HG03442 (cell line): ENCODE results near the gene CDH13.

ENCODE experiments used
- ATAC-seq: cut with Tn5 transposase; IDR thresholded peaks from one replicate; pipeline ENCODE4 v1.9.1; 2021; ENCODE audit warnings: mild to moderate bottlenecking, moderate library complexity; ENCODE audit not compliant: unreplicated experiment

Gene CDH13

DNA sequence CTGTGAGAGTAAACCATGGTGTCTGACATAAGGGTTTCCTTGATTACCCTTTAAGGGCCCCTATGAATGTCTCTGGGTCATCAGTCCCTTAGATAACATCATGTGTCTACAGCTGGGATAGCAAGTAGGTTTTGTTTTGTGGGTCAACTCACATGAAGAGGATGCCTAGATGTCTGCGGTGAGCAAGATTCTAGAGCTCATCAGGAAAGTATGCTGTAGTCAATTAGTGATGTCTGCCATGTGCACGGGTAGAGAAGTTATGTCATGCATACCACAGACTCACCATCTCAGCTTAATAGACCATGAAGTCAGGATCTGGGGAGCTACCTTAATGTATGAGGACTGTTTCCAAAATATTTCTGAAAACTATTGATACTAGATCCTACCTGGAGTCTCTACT is 57.5 kb downstream of the CDH13 start:
- ATAC-seq = no peak

DNA sequence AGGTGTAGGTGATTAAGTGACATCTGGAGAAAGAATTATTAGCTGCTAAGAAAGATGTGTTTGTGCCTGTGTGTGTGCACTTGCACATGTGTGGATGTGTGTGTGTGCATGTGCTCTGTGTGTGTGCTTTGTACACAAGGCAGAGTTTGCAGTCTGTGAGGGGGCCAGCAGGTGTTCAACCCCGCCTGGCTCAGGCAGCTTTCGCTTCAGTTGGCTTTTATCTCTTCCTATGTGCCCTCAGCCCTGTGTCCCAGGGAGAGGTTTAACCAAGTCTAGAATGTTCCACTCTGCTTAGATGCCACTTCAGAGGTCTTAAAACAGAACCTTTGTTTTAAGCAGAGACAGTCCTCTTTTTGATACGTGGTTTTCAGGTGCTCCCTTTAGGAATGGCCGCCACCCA is 58.8 kb downstream of the CDH13 start:
- ATAC-seq = no peak

GRCh38 chr16:82694239-82694874 is 67.6 kb downstream of the CDH13 start:
- no peak for ATAC-seq

DNA sequence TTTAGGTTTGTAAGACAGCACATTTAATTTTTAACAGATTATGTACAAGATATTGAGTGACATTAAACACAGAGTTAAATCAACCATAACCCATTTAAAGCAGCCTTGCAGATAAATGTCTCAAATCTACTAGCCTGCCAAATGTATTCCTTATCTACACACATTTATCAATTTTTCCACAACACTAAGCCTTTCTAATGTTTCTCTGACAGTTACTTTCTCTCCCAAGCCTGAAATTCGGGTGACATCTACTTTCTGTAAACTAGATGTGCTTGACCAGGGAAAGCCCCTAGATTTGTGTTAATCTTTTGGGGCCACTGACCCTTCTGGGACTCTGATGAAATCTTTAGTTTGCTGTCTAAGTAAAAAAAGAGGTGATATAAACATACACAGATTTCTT is 69.0 kb downstream of the CDH13 start:
- ATAC-seq = no peak

DNA sequence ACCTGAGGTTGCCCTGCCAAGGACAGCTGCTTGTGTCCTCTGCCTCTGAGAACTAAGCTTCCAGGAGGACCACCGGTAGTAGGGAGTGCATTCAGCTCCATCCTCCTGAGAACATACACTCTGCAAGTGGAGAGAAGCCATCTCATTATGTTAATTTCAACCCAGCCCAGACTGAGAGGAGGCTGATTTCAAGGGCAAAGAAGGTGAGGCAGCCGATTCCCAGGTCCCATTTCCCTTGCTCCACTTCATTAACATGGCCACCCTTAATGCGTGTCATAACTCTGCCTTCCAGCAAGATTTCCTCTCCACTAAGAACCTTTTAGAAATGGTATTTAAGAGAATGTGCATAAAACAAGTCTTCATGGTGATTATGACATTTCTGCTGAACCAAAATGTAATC is 72.5 kb downstream of the CDH13 start:
- no peak for ATAC-seq

DNA sequence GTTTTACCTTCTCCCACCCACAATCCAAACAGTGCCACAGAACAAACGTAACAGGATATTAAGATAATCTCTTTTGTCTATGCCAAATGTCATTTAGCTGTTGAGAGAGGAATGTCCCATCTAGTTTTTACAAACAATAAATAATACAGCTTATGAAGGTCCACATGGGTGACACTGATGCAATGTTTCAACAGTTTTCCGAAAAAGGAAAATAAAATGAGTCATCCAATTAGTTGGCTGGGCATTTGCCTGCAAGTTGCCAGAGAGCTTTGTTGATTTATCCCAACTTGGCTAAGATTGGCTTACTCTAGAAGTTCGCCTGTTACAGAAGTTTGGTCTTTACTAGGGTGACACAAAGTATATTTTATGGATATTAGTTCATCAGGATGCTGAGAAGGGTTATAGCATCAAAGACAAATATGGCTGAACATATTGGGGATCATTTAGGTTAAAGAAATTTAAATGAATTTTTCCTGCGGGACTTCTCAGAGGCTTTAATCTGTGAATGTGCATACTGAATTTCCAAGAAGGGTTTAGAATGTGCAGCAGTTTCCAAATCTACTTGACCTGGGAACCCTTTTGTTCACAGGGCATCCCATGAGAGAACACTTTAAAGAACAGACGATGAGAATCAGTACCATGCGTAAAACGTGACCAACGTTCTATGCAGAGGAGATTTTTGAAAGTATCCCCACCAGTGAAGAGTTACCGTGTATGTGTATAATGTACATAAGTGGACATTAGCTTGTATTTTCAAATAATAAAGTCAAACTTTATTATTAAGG is 73.1 kb downstream of the CDH13 start:
- ATAC-seq = no peak

- no peak for ATAC-seq
These were observed 73.9 kb downstream of the CDH13 start for GRCh38 chr16:82700541-82701235.

DNA sequence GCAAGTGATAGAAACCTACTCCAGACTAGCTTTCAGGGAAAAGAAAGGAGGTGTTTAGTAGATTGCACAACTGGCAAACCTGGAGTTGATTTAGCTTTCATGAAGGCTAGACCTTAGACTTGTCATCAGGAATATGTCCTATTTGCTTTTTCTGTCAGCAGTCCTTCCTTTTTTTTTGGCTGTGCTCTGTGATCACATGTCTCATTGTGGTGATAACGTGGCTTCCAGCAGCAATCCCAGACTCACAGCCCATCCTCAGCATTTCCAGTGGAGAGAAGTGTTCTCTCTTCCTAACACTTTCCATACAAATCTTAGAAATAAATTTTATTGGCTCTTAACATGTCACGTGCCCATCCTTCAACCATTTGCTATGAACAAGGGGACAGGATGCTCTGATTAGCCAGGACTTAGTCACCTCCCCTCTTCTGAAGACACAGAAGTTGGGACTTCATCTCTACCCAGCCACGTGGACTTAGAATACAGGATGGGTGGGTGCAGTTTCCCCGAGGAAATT is 74.7 kb downstream of the CDH13 start:
- no peak for ATAC-seq

DNA sequence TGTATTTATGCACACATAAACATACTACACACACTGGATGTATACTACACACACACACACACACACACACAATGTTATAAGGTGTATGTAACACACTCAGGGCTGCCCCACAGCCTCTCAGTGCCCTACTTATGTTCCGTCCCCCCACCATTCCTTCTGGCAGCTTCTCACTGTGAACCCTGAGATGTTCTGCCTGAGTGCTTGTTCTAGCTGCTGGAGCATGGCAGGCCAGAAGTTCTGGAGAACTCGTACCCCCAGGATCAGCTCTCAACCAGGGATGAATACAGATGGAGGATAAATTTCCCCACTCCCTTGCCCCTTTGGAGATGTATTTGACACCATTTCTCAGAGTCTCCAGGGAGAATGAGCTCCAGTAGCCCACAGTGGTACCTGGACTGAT is 76.4 kb downstream of the CDH13 start:
- no peak for ATAC-seq

DNA sequence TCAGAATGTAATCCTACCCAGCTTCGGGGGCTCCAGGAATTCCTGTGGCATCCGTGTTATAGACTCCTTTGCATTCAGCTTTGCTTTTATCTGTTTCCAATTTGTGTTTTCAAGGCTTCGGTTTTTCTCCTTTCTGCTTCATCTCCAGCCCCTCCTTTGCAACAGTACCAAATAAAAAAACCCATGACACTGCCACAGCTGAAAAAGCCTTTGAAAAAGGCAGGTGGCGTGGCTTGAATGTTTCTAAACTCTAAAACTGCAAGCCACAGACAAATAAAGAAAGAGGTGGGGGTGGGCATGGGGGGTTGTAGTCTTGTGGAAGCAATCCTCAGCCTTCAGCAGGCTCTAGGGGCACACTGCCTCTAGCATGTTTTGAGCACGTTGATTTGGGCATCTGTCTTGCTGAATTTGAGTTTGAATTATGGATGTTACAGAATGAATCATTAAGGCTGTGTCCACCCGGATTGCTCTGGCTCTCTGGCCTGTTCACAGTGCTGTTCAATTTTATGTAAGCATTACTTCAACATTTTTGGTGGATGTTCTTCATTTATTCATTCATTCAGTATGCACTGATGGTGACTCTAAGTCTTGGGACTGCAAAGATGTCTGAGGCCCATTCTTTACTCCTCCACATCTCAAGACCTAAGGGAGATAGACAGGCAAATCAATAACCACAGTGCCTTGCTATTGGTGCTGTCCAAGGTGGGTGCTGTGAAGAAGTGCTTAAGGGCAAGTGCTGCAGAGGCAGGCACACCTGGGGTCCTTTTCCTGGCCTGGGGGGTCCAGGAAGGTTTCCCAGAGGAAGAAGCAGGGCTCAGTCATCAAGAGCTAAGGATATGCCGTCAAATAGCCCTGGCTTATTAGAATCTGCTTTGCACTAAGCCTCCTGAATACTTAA is 77.4 kb downstream of the CDH13 start:
- ATAC-seq = no peak

DNA sequence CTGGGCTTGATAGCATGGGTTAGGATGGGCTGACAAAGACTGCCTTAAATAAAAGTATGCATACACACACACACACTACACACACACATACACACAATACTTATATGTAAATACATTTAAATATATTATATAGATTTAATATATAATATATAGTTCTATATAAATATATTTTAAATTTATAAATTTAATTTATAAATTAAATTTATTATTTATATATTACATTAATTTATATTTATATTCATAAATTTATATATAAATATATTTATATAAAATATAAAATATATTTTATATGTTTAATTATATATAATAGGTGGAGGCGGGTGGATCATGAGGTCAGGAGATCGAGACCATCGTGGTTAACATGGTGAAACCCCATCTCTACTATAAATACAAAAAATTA is 83.2 kb downstream of the CDH13 start:
- ATAC-seq = no peak

DNA sequence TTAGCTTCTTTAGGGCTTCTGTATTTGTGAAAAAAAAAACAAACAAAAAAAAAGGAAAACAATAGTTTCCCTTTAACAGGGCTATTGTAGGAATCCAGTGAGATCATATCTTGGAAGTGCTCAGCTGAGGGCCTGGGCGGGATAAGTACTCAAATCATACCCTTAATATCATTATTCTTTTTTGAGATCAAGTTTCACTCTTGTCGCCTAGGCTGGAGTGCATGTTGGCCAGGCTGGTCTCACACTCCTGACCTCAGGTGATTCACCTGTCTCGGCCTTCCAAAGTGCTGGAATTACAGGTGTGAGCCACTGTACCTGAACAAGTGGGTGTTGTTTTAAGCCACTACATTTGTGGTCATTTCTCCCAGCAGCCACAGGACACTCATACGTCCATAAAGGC is 87.0 kb downstream of the CDH13 start:
- no peak for ATAC-seq

DNA sequence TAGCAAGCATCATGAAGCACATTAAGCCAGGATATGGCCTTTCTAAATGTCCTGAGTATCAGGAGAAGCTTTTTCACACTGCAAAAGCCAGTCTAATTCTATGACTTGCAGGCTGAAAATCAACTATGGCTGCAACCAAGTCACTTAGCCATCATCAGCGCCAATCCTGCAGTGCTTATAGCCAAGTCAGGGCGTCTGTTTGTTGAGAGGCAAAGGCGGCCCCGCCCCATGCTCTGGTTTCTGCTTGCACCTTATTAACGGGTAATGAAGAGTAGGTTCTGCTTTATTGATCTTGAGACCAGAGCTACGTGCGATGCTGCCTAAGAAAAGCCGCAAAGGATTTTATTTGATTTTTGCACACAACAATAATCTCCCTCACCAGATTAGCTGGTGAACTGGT is 88.4 kb downstream of the CDH13 start:
- no peak for ATAC-seq

GRCh38 chr16:82715833-82716232 is 89.1 kb downstream of the CDH13 start:
- no peak for ATAC-seq

GRCh38 chr16:82716361-82716855 is 89.6 kb downstream of the CDH13 start:
- no peak for ATAC-seq

DNA sequence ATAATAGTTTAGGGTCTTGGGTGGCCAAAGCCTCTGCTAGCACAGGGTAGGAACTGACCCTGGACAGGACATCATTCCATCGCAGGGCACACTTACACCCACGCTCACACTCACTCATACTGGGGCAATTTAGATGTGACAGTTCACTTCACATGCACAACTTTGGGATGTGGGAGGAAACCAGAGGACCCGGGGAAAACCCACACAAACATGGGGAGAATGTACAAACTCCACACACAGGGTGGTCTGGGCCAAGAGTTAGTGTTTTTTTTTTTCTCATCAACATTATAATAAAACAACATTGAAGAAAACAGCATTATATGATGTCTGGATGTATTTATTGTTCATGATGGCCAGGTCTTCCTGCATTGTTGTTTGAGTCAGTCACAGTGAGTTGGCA is 93.6 kb downstream of the CDH13 start:
- no peak for ATAC-seq

DNA sequence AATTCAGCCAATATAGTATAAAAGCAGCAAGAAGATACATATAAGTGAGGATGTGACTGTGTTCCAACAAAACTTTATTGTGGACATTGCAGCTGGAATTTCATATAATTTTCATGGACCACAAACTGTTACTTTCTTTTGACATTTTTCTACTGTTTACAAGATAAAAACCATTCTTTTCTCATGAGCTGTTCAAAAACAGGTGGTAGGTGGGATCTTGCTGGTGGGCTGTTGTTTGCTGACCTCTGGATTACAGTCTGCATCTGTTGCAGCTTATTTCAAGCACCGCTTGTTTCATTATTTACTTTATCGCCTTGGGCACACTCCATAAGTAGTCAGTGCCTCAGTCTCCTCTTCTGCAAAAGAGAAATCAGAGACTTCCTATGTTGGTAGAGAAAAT is 99.5 kb downstream of the CDH13 start:
- ATAC-seq = no peak

DNA sequence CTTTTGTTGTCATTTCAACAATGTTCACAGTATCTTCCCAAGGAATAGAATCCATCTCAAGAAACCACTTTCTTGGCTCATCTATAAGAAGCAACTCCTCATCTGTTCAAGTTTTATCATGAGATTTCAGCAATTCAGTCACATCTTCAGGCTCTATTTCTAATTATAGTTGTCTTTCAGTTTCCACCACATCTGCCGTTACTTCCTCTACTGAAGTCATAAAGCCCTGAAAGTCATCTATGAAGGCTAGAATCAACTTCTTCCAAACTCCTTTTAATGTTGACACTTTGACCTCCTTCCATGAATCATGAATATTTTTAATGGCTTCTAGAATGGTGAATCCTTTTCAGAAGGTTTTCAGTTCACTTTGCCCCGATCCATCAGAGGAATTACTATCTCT is 102.1 kb downstream of the CDH13 start:
- ATAC-seq = peak; percentile 41

GRCh38 chr16:82730901-82731300 is 104.1 kb downstream of the CDH13 start:
- ATAC-seq = no peak

DNA sequence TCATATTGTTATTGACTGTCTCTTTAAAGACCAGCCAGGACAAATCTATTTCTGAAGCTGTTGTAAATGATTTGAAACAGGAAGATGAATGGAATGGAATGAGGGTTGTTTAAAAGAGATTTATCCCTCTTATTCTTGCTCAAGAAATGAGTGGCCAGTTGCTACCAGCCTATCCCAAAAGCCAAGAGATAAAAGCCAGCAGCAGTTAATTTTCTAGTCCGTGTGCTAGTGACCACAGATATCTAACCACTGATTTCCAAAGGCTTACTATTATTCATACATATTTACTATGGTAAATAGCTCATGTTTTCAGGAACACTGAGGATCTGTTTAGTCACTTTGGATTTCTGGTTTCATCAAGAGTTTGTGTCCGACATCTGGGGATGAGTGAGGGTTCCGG is 105.7 kb downstream of the CDH13 start:
- ATAC-seq = no peak

DNA sequence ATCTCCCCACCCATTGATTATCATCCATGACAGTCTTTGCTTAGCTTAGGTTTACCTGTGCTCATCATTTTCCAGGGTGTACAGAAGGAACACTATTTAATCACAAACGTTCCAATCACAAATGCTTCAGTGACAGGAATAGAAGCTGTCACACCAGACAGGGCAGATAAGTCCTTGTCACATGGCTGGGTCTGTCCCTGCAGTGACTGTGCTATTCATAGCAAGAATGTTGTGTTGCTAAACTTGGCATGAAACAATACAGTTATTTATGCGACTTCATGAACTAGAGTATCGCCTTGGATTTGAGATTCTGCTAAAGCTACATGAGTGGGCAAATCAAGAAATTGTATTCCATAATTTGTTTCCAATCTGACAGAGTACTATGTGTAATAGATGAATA is 108.4 kb downstream of the CDH13 start:
- ATAC-seq = no peak
